Measurements from ENCODE around the gene PCCA. TPM values are rescaled to one million over a fixed set of nuclear protein-coding genes. Genes with fewer than 3 reads are reported as not detected.
A peak's percentile ranks its signal among the peaks of the same experiment; 100 is the strongest.

The PCCA gene
- polyA plus RNA-seq, 4 donors = 3.0 to 24.7 (median 14.8) TPM

- FAIRE-seq (no peak), DNase-seq (no peak)
- no peaks in the 10 kb centered on the region for H3K36me3 ChIP-seq (ENCODE audit: control insufficient read depth in 3 of 3, insufficient read depth in 2 of 3, low read depth in 1 of 3, low read length in 3 of 3)
- no peaks in the 10 kb centered on the region for H3K27me3 ChIP-seq (ENCODE audit: control insufficient read depth in 3 of 3, insufficient read depth in 3 of 3, low read length in 3 of 3)
- no peak overlapping the region for H3K4me3 ChIP-seq (ENCODE audit: low read depth in 1 of 3, low read length in 3 of 3)
- 87 to 93% (median 90%) methylated on average over 2 of the region's 2 CpGs for WGBS, 3 donors
- H3K27ac ChIP-seq (ENCODE audit: low read depth in 1 of 3, low read length in 2 of 3) = no peak overlapping the region
- peaks cover 0 to 4% of the 10 kb centered on the region in 2 donors for H3K9me3 ChIP-seq (ENCODE audit: control insufficient read depth in 2 of 2, insufficient read depth in 1 of 2, low read depth in 1 of 2, low read length in 1 of 2)
- H3K4me1 ChIP-seq (ENCODE audit: control insufficient read depth in 3 of 3, insufficient read depth in 2 of 3, low read depth in 1 of 3, low read length in 2 of 3) = no peaks in the 10 kb centered on the region
These were observed 86.3 kb downstream of the PCCA start for GRCh38 chr13:100175078-100175802.

- Histone ChIP-seq H3K27me3 (ENCODE audit: control insufficient read depth in 3 of 3, insufficient read depth in 3 of 3, low read length in 3 of 3) (no peaks in the 10 kb centered on the region), H3K9me3 (ENCODE audit: control insufficient read depth in 2 of 2, insufficient read depth in 1 of 2, low read depth in 1 of 2, low read length in 1 of 2) (peaks cover 0 to 4% of the 10 kb centered on the region in 2 donors), H3K27ac (ENCODE audit: low read depth in 1 of 3, low read length in 2 of 3) (no peak overlapping the region), H3K4me3 (ENCODE audit: low read depth in 1 of 3, low read length in 3 of 3) (no peak overlapping the region), H3K36me3 (ENCODE audit: control insufficient read depth in 3 of 3, insufficient read depth in 2 of 3, low read depth in 1 of 3, low read length in 3 of 3) (no peaks in the 10 kb centered on the region), H3K4me1 (ENCODE audit: control insufficient read depth in 3 of 3, insufficient read depth in 2 of 3, low read depth in 1 of 3, low read length in 2 of 3) (no peaks in the 10 kb centered on the region)
- DNase-seq (no peak), FAIRE-seq (no peak)
- WGBS, 3 donors = 87 to 91% (median 90%) methylated on average over 5 of the region's 5 CpGs
These were observed 86.9 kb downstream of the PCCA start for GRCh38 chr13:100175803-100176182.

- Histone ChIP-seq H3K27ac (ENCODE audit: low read depth in 1 of 3, low read length in 2 of 3) (no peak overlapping the region), H3K4me3 (ENCODE audit: low read depth in 1 of 3, low read length in 3 of 3) (no peak overlapping the region), H3K27me3 (ENCODE audit: control insufficient read depth in 3 of 3, insufficient read depth in 3 of 3, low read length in 3 of 3) (no peaks in the 10 kb centered on the region), H3K9me3 (ENCODE audit: control insufficient read depth in 2 of 2, insufficient read depth in 1 of 2, low read depth in 1 of 2, low read length in 1 of 2) (peaks cover 0 to 4% of the 10 kb centered on the region in 2 donors), H3K36me3 (ENCODE audit: control insufficient read depth in 3 of 3, insufficient read depth in 2 of 3, low read depth in 1 of 3, low read length in 3 of 3) (no peaks in the 10 kb centered on the region), H3K4me1 (ENCODE audit: control insufficient read depth in 3 of 3, insufficient read depth in 2 of 3, low read depth in 1 of 3, low read length in 2 of 3) (no peaks in the 10 kb centered on the region)
- FAIRE-seq (peak; percentile 15), DNase-seq (no peak)
- 83 to 93% (median 84%) methylated on average over 2 of the region's 2 CpGs for WGBS, 3 donors
These were observed 88.0 kb downstream of the PCCA start for GRCh38 chr13:100176801-100177400.

GRCh38 chr13:100178309-100178708 is 89.4 kb downstream of the PCCA start:
- DNase-seq = no peak
- no peak for FAIRE-seq
- 97 to 100% (median 100%) methylated on average over 2 of the region's 2 CpGs for WGBS, 3 donors

GRCh38 chr13:100179276-100179675 is 90.4 kb downstream of the PCCA start:
- Histone ChIP-seq H3K4me1 (ENCODE audit: control insufficient read depth in 3 of 3, insufficient read depth in 2 of 3, low read depth in 1 of 3, low read length in 2 of 3) (peaks cover 0 to 8% (median 5%) of the 10 kb centered on the region in 3 donors), H3K4me3 (ENCODE audit: low read depth in 1 of 3, low read length in 3 of 3) (no peak overlapping the region), H3K9me3 (ENCODE audit: control insufficient read depth in 2 of 2, insufficient read depth in 1 of 2, low read depth in 1 of 2, low read length in 1 of 2) (no peaks in the 10 kb centered on the region), H3K27ac (ENCODE audit: low read depth in 1 of 3, low read length in 2 of 3) (no peak overlapping the region), H3K36me3 (ENCODE audit: control insufficient read depth in 3 of 3, insufficient read depth in 2 of 3, low read depth in 1 of 3, low read length in 3 of 3) (no peaks in the 10 kb centered on the region), H3K27me3 (ENCODE audit: control insufficient read depth in 3 of 3, insufficient read depth in 3 of 3, low read length in 3 of 3) (no peaks in the 10 kb centered on the region)
- WGBS, 3 donors = 90 to 91% (median 90%) methylated on average over 3 of the region's 3 CpGs
- DNase-seq (no peak), FAIRE-seq (no peak)

More at GRCh38 chr13:100178309-100178708, 89.4 kb downstream of the PCCA start:
- H3K9me3 ChIP-seq (ENCODE audit: control insufficient read depth in 2 of 2, insufficient read depth in 1 of 2, low read depth in 1 of 2, low read length in 1 of 2) = peaks cover 0 to 4% of the 10 kb centered on the region in 2 donors
- no peak overlapping the region for H3K27ac ChIP-seq (ENCODE audit: low read depth in 1 of 3, low read length in 2 of 3)
- H3K4me3 ChIP-seq (ENCODE audit: low read depth in 1 of 3, low read length in 3 of 3) = no peak overlapping the region
- peaks cover 0 to 5% (median 5%) of the 10 kb centered on the region in 3 donors for H3K4me1 ChIP-seq (ENCODE audit: control insufficient read depth in 3 of 3, insufficient read depth in 2 of 3, low read depth in 1 of 3, low read length in 2 of 3)
- H3K36me3 ChIP-seq (ENCODE audit: control insufficient read depth in 3 of 3, insufficient read depth in 2 of 3, low read depth in 1 of 3, low read length in 3 of 3) = no peaks in the 10 kb centered on the region
- H3K27me3 ChIP-seq (ENCODE audit: control insufficient read depth in 3 of 3, insufficient read depth in 3 of 3, low read length in 3 of 3) = no peaks in the 10 kb centered on the region

- WGBS, 3 donors = 33 to 47% (median 41%) methylated on average over 4 of the region's 4 CpGs
- FAIRE-seq = no peak
- DNase-seq = peak in 1 of 2 donors; percentile 45
- H3K27ac ChIP-seq (ENCODE audit: low read depth in 1 of 3, low read length in 2 of 3) = peak overlapping the region in 1 of 3 donors; percentile 5
- H3K4me3 ChIP-seq (ENCODE audit: low read depth in 1 of 3, low read length in 3 of 3) = no peak overlapping the region
- no peaks in the 10 kb centered on the region for H3K36me3 ChIP-seq (ENCODE audit: control insufficient read depth in 3 of 3, insufficient read depth in 2 of 3, low read depth in 1 of 3, low read length in 3 of 3)
- H3K4me1 ChIP-seq (ENCODE audit: control insufficient read depth in 3 of 3, insufficient read depth in 2 of 3, low read depth in 1 of 3, low read length in 2 of 3) = peaks cover 0 to 8% (median 5%) of the 10 kb centered on the region in 3 donors
- H3K27me3 ChIP-seq (ENCODE audit: control insufficient read depth in 3 of 3, insufficient read depth in 3 of 3, low read length in 3 of 3) = no peaks in the 10 kb centered on the region
- H3K9me3 ChIP-seq (ENCODE audit: control insufficient read depth in 2 of 2, insufficient read depth in 1 of 2, low read depth in 1 of 2, low read length in 1 of 2) = no peaks in the 10 kb centered on the region
These were observed 94.1 kb downstream of the PCCA start for GRCh38 chr13:100182900-100183490.

- FAIRE-seq = no peak
- H3K4me1 ChIP-seq (ENCODE audit: control insufficient read depth in 3 of 3, insufficient read depth in 2 of 3, low read depth in 1 of 3, low read length in 2 of 3) = peaks cover 0 to 8% (median 5%) of the 10 kb centered on the region in 3 donors
These were observed 95.2 kb downstream of the PCCA start for GRCh38 chr13:100184095-100184494.

GRCh38 chr13:100195568-100195967 is 106.7 kb downstream of the PCCA start:
- no peaks in the 10 kb centered on the region for H3K4me1 ChIP-seq (ENCODE audit: control insufficient read depth in 3 of 3, insufficient read depth in 2 of 3, low read depth in 1 of 3, low read length in 2 of 3)
- H3K36me3 ChIP-seq (ENCODE audit: control insufficient read depth in 3 of 3, insufficient read depth in 2 of 3, low read depth in 1 of 3, low read length in 3 of 3) = no peaks in the 10 kb centered on the region
- DNase-seq (no peak), FAIRE-seq (no peak)
- no peaks in the 10 kb centered on the region for H3K27me3 ChIP-seq (ENCODE audit: control insufficient read depth in 3 of 3, insufficient read depth in 3 of 3, low read length in 3 of 3)
- no peaks in the 10 kb centered on the region for H3K9me3 ChIP-seq (ENCODE audit: control insufficient read depth in 2 of 2, insufficient read depth in 1 of 2, low read depth in 1 of 2, low read length in 1 of 2)
- no peak overlapping the region for H3K4me3 ChIP-seq (ENCODE audit: low read depth in 1 of 3, low read length in 3 of 3)
- WGBS, 3 donors = 55 to 85% (median 77%) methylated on average over 1 of the region's 1 CpG
- no peak overlapping the region for H3K27ac ChIP-seq (ENCODE audit: low read depth in 1 of 3, low read length in 2 of 3)

More at GRCh38 chr13:100184095-100184494, 95.2 kb downstream of the PCCA start:
- Histone ChIP-seq H3K9me3 (ENCODE audit: control insufficient read depth in 2 of 2, insufficient read depth in 1 of 2, low read depth in 1 of 2, low read length in 1 of 2) (no peaks in the 10 kb centered on the region), H3K4me3 (ENCODE audit: low read depth in 1 of 3, low read length in 3 of 3) (no peak overlapping the region), H3K36me3 (ENCODE audit: control insufficient read depth in 3 of 3, insufficient read depth in 2 of 3, low read depth in 1 of 3, low read length in 3 of 3) (no peaks in the 10 kb centered on the region), H3K27ac (ENCODE audit: low read depth in 1 of 3, low read length in 2 of 3) (no peak overlapping the region), H3K27me3 (ENCODE audit: control insufficient read depth in 3 of 3, insufficient read depth in 3 of 3, low read length in 3 of 3) (no peaks in the 10 kb centered on the region)
- WGBS, 3 donors = 82 to 93% (median 89%) methylated on average over 3 of the region's 3 CpGs
- DNase-seq = no peak

Data from small intestine (tissue), 7 donors.